ENCODE measurements around the gene ALK. TPM values are rescaled to one million over a fixed set of nuclear protein-coding genes. Genes with fewer than 3 reads are reported as not detected.

ALK gene
- total RNA-seq, 1 experiment from 2014 or later: not detected

- DNase-seq: peak; percentile 0
- no peak overlapping the region for H3K4ac ChIP-seq (ENCODE audit: low read depth, low read length)
- no peak overlapping the region for H4K5ac ChIP-seq (ENCODE audit: insufficient read length, low read depth, low read length)
- no peak overlapping the region for H2AFZ ChIP-seq (ENCODE audit: low read length)
- no peak overlapping the region for H2BK120ac ChIP-seq (ENCODE audit: low read depth, low read length, poor library complexity, severe bottlenecking)
- H2BK12ac ChIP-seq (ENCODE audit: insufficient read length, low read depth, low read length): no peak overlapping the region
- no peaks in the 10 kb centered on the region for H3K23me2 ChIP-seq (ENCODE audit: insufficient read length, low read depth, low read length, poor library complexity, severe bottlenecking)
- no peak for TF ChIP-seq CTCF (conservative IDR thresholded peaks at IDR 0.05)
- Mint-ChIP-seq H3K27ac (no peak overlapping the region), H3K4me3 (no peak overlapping the region), H3K27me3 (ENCODE audit: low read depth) (peaks cover 2% of the 10 kb centered on the region; the same call in 1 of the 2 replicates), H3K36me3 (ENCODE audit: insufficient read depth in 1 of 3, low read depth in 3 of 3) (no peaks in the 10 kb centered on the region; a peak in 2 of 7 replicates), H3K9me3 (peaks cover 11 to 12% of the 10 kb centered on the region in 2 experiments; a peak in 3 of 5 replicates), H3K4me1 (peaks cover 0 to 4% of the 10 kb centered on the region in 2 experiments; a peak in 3 of 4 replicates)
- H2BK20ac ChIP-seq (ENCODE audit: low read depth, low read length, poor library complexity, severe bottlenecking): no peak overlapping the region
- H3K14ac ChIP-seq (ENCODE audit: insufficient read depth, low read length): no peak overlapping the region
- no peaks in the 10 kb centered on the region for H3K27me3 ChIP-seq (ENCODE audit: insufficient read depth, low read length)
- H3K27ac ChIP-seq (ENCODE audit: insufficient read length, low read depth, low read length): no peak overlapping the region
- H3K9ac ChIP-seq (ENCODE audit: extremely low read depth, insufficient read length, low read length): no peak overlapping the region
- H3K79me2 ChIP-seq (ENCODE audit: insufficient read depth, low read length): no peaks in the 10 kb centered on the region
- H4K91ac ChIP-seq (ENCODE audit: insufficient read length, low read depth, low read length): no peak overlapping the region
- H4K20me1 ChIP-seq (ENCODE audit: control insufficient read depth, insufficient read depth, insufficient read length): no peaks in the 10 kb centered on the region
- H3K56ac ChIP-seq (ENCODE audit: insufficient read length, low read depth, low read length): no peak overlapping the region
- no peak overlapping the region for H3T11ph ChIP-seq (ENCODE audit: low read length)
- no CpG with 5 or more reads among the region's 3 CpGs for WGBS (ENCODE audit: extremely low coverage, insufficient read length, low lambda C conversion rate)
- H3K9me3 ChIP-seq (ENCODE audit: control insufficient read depth, low read depth, low read length): no peaks in the 10 kb centered on the region
- H3K4me2 ChIP-seq (ENCODE audit: insufficient read depth, insufficient read length, low read length): no peak overlapping the region
- no peak overlapping the region for H3K18ac ChIP-seq (ENCODE audit: insufficient read length, low read depth, low read length)
- no peak overlapping the region for H2BK5ac ChIP-seq (ENCODE audit: insufficient read length, low read length)
- no peak overlapping the region for H2BK15ac ChIP-seq (ENCODE audit: low read depth, low read length)
- H3K4me1 ChIP-seq (ENCODE audit: insufficient read depth, low read length): no peaks in the 10 kb centered on the region; the same call in 1 of the 2 replicates
- H3K23ac ChIP-seq (ENCODE audit: insufficient read length, low read depth, low read length): no peak overlapping the region
- H4K8ac ChIP-seq (replicated peaks; ENCODE audit: insufficient read length, low read depth, low read length): no peak overlapping the region
- H2AK5ac ChIP-seq (ENCODE audit: insufficient read length, low read length): no peak overlapping the region
- no peaks in the 10 kb centered on the region for H3K79me1 ChIP-seq (ENCODE audit: insufficient read depth, low read depth, low read length, poor library complexity, severe bottlenecking)
These were observed 224.2 kb downstream of the ALK start for GRCh38 chr2:29697181-29697580.
